Measurements from ENCODE around the gene NOM1. TPM values are rescaled to one million over a fixed set of nuclear protein-coding genes. Genes with fewer than 3 reads are reported as not detected.

Gene NOM1
- polyA plus RNA-seq, 2 of the 4 experiments (the other 2 are of a cell fraction) = 15.5 to 17.7 TPM

DNA sequence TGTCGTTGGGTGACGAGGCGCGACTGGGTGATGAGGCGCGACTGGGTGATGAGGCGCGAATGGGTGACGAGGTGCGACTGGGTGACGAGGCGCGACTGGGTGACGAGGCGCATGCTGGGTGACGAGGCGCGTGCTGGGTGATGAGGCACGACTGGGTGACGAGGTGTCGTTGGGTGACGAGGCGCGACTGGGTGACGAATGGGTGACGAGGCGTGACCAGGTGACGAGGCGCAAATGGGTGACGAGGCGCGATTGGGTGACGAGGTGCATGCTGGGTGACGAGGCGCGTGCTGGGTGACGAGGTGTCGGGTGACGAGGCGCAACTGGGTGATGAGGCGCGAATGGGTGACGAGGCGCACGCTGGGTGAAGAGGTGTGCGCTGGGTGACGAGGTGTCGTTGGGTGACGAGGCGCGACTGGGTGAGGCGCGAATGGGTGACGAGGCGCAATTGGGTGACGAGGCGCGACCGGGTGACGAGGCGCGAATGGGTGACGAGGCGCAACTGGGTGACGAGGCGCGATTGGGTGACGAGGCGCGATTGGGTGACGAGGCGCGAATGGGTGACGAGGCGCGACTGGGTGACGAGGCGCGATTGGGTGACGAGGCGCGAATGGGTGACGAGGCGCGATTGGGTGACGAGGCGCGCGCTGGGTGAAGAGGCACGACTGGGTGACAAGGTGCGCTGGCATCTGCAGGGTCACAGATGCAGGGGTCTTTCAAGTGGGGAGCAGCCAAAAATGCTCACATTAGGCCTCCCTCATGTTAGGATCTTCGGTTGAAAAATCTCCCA is 7.9 kb upstream of the NOM1 start:
- Histone ChIP-seq H3K4me1 (no peaks in the 10 kb centered on the region), H3K27ac (no peak overlapping the region), H3K4me2 (no peak overlapping the region), H3K4me3 (no peak overlapping the region), H3K9me3 (0 out of 3 replicates have a peak, but pooled peaks cover 3% of the 10 kb centered on the region)
- POLR2A ChIA-PET = no interaction called here
- TF ChIP-seq, protein P1, sequence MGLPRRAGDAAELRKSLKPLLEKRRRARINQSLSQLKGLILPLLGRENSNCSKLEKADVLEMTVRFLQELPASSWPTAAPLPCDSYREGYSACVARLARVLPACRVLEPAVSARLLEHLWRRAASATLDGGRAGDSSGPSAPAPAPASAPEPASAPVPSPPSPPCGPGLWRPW (IDR thresholded peaks at IDR 0.05) = no peak
- TF ChIP-seq, protein P2, sequence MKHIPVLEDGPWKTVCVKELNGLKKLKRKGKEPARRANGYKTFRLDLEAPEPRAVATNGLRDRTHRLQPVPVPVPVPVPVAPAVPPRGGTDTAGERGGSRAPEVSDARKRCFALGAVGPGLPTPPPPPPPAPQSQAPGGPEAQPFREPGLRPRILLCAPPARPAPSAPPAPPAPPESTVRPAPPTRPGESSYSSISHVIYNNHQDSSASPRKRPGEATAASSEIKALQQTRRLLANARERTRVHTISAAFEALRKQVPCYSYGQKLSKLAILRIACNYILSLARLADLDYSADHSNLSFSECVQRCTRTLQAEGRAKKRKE (CRISPR knock-in tag; IDR thresholded peaks at IDR 0.05; ENCODE audit: low read depth) = no peak
- TF ChIP-seq CEBPB (IDR thresholded peaks at IDR 0.05) (no peak), CHD2 (IDR thresholded peaks at IDR 0.05; ENCODE audit: low read length, partially characterized antibody) (no peak), HEYL (CRISPR knock-in tag; IDR thresholded peaks at IDR 0.05) (no peak), MYC (IDR thresholded peaks at IDR 0.05; ENCODE audit: borderline replicate concordance, low read length) (no peak), RARB (CRISPR knock-in tag; IDR thresholded peaks at IDR 0.05) (no peak), POLR2A (IDR thresholded peaks at IDR 0.05; ENCODE audit: low read length) (no peak), HOXB5 (CRISPR knock-in tag; IDR thresholded peaks at IDR 0.05) (no peak), NPAS2 (CRISPR knock-in tag; IDR thresholded peaks at IDR 0.05; ENCODE audit: borderline replicate concordance) (no peak), KDM1A (IDR thresholded peaks at IDR 0.05; ENCODE audit: low read depth) (no peak), HOXA7 (CRISPR knock-in tag; IDR thresholded peaks at IDR 0.05) (no peak), HDAC2 (IDR thresholded peaks at IDR 0.05) (no peak), SMC3 (IDR thresholded peaks at IDR 0.05) (no peak), RAD21 (conservative IDR thresholded peaks at IDR 0.05 in 1 of 2, IDR thresholded peaks at IDR 0.05 in 1 of 2) (no peak), JUN (IDR thresholded peaks at IDR 0.05) (no peak), GATA3 (IDR thresholded peaks at IDR 0.05; ENCODE audit: borderline replicate concordance) (no peak), HOXB13 (CRISPR knock-in tag; IDR thresholded peaks at IDR 0.05; ENCODE audit: low read depth) (no peak)
- TF ChIP-seq, protein P3, sequence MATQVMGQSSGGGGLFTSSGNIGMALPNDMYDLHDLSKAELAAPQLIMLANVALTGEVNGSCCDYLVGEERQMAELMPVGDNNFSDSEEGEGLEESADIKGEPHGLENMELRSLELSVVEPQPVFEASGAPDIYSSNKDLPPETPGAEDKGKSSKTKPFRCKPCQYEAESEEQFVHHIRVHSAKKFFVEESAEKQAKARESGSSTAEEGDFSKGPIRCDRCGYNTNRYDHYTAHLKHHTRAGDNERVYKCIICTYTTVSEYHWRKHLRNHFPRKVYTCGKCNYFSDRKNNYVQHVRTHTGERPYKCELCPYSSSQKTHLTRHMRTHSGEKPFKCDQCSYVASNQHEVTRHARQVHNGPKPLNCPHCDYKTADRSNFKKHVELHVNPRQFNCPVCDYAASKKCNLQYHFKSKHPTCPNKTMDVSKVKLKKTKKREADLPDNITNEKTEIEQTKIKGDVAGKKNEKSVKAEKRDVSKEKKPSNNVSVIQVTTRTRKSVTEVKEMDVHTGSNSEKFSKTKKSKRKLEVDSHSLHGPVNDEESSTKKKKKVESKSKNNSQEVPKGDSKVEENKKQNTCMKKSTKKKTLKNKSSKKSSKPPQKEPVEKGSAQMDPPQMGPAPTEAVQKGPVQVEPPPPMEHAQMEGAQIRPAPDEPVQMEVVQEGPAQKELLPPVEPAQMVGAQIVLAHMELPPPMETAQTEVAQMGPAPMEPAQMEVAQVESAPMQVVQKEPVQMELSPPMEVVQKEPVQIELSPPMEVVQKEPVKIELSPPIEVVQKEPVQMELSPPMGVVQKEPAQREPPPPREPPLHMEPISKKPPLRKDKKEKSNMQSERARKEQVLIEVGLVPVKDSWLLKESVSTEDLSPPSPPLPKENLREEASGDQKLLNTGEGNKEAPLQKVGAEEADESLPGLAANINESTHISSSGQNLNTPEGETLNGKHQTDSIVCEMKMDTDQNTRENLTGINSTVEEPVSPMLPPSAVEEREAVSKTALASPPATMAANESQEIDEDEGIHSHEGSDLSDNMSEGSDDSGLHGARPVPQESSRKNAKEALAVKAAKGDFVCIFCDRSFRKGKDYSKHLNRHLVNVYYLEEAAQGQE (IDR thresholded peaks at IDR 0.05) = no peak
- TF ChIP-seq, protein P4, sequence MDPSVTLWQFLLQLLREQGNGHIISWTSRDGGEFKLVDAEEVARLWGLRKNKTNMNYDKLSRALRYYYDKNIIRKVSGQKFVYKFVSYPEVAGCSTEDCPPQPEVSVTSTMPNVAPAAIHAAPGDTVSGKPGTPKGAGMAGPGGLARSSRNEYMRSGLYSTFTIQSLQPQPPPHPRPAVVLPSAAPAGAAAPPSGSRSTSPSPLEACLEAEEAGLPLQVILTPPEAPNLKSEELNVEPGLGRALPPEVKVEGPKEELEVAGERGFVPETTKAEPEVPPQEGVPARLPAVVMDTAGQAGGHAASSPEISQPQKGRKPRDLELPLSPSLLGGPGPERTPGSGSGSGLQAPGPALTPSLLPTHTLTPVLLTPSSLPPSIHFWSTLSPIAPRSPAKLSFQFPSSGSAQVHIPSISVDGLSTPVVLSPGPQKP (IDR thresholded peaks at IDR 0.05; ENCODE audit: low read depth, low read length) = no peak
- FAIRE-seq (no peak), ATAC-seq (no peak), DNase-seq (ENCODE audit: low read depth in 1 of 2, low spot score in 1 of 2) (no peak)
- CTCF ChIA-PET = no interaction called here
- 95% methylated on average over 78 of the region's 92 CpGs for WGBS (ENCODE audit: missing lambda C conversion rate)

DNA sequence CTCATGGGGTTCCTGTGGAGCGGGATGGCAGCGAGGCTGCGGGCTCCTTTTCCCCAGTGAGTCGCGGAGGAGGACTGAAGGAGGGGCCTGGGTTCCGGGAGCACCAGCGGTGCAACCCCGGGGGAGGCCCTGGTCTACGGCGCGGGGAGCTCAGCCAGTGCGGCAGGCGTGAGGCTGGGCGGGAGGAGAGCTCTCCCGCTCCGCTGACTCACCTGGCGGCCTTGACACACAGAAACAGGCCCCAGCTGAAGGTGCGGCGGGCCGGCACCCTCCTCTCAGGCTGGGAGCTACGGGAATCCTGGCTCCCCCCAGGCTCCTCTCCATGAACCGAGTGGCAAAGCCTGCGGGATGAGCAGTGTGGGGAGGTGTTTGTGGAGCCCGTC is 6.8 kb upstream of the NOM1 start:
- ATAC-seq (peak; percentile 37 to 55; a peak in 5 of 6 replicates), DNase-seq (ENCODE audit: low read depth in 1 of 2, low spot score in 1 of 2) (no peak), FAIRE-seq (no peak)
- Histone ChIP-seq H3K4me3 (no peak overlapping the region), H3K4me2 (no peak overlapping the region), H3K27ac (no peak overlapping the region), H3K4me1 (no peaks in the 10 kb centered on the region), H3K9me3 (peaks cover 5% of the 10 kb centered on the region; the same call in 1 of the 3 replicates)
- 94% methylated on average over 9 of the region's 24 CpGs for WGBS (ENCODE audit: missing lambda C conversion rate)
- CTCF ChIA-PET = interaction anchor here (0.5 to 0.9 kb wide), 2 partner anchors 10 to 1667 kb away, joined by 3 read pairs; no protein-coding TSS in a partner anchor
- POLR2A ChIA-PET = no interaction called here
- TF ChIP-seq RARB (CRISPR knock-in tag; IDR thresholded peaks at IDR 0.05) (no peak), CHD4 (IDR thresholded peaks at IDR 0.05; ENCODE audit: borderline replicate concordance) (no peak), HOXA7 (CRISPR knock-in tag; IDR thresholded peaks at IDR 0.05) (no peak), EP300 (IDR thresholded peaks at IDR 0.05) (no peak), POLR2AphosphoS2 (conservative IDR thresholded peaks at IDR 0.05; ENCODE audit: low read length) (no peak)
- TF ChIP-seq, protein P5, sequence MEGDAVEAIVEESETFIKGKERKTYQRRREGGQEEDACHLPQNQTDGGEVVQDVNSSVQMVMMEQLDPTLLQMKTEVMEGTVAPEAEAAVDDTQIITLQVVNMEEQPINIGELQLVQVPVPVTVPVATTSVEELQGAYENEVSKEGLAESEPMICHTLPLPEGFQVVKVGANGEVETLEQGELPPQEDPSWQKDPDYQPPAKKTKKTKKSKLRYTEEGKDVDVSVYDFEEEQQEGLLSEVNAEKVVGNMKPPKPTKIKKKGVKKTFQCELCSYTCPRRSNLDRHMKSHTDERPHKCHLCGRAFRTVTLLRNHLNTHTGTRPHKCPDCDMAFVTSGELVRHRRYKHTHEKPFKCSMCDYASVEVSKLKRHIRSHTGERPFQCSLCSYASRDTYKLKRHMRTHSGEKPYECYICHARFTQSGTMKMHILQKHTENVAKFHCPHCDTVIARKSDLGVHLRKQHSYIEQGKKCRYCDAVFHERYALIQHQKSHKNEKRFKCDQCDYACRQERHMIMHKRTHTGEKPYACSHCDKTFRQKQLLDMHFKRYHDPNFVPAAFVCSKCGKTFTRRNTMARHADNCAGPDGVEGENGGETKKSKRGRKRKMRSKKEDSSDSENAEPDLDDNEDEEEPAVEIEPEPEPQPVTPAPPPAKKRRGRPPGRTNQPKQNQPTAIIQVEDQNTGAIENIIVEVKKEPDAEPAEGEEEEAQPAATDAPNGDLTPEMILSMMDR (IDR thresholded peaks at IDR 0.05) = no peak
- TF ChIP-seq, protein P6, sequence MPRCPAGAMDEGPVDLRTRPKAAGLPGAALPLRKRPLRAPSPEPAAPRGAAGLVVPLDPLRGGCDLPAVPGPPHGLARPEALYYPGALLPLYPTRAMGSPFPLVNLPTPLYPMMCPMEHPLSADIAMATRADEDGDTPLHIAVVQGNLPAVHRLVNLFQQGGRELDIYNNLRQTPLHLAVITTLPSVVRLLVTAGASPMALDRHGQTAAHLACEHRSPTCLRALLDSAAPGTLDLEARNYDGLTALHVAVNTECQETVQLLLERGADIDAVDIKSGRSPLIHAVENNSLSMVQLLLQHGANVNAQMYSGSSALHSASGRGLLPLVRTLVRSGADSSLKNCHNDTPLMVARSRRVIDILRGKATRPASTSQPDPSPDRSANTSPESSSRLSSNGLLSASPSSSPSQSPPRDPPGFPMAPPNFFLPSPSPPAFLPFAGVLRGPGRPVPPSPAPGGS (IDR thresholded peaks at IDR 0.05) = no peak
- TF ChIP-seq, protein P7, sequence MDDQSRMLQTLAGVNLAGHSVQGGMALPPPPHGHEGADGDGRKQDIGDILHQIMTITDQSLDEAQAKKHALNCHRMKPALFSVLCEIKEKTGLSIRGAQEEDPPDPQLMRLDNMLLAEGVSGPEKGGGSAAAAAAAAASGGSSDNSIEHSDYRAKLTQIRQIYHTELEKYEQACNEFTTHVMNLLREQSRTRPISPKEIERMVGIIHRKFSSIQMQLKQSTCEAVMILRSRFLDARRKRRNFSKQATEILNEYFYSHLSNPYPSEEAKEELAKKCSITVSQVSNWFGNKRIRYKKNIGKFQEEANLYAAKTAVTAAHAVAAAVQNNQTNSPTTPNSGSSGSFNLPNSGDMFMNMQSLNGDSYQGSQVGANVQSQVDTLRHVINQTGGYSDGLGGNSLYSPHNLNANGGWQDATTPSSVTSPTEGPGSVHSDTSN (IDR thresholded peaks at IDR 0.05) = no peak

Data from A549 (cell line).